ENCODE data around the gene CASTOR1. TPM values are rescaled to one million over a fixed set of nuclear protein-coding genes. Genes with fewer than 3 reads are reported as not detected.

Gene CASTOR1
- total and polyA plus RNA-seq, 2 donors (not counting 1 experiment from before 2014, with no cell fraction given): 2.7 to 5.0 TPM

GRCh38 chr22:30309951-30310741 lies 20.8 kb upstream of the CASTOR1 start:
- H3K36me3 ChIP-seq (ENCODE audit: control insufficient read depth, insufficient read depth, low read length): no peaks in the 10 kb centered on the region
- TF ChIP-seq CTCF (conservative IDR thresholded peaks at IDR 0.05 in 1 of 2, IDR thresholded peaks at IDR 0.05 in 1 of 2; ENCODE audit: low read depth in 1 of 2, low read length in 2 of 2) (no peak), EZH2 (IDR thresholded peaks at IDR 0.05; ENCODE audit: low read length, missing control alignments) (no peak)
- peaks cover 2% of the 10 kb centered on the region for H4K20me1 ChIP-seq (ENCODE audit: control insufficient read depth, extremely low read depth, insufficient read depth, low read length)
- H3K9ac ChIP-seq (ENCODE audit: insufficient read depth, low read length): no peak overlapping the region
- H3K79me2 ChIP-seq (ENCODE audit: control insufficient read depth, insufficient read depth, low read length): peaks cover 15% of the 10 kb centered on the region
- H3K4me3 ChIP-seq (replicated peaks in 1 of 4; ENCODE audit: control extremely low read depth in 1 of 4, insufficient read depth in 1 of 4, low read depth in 3 of 4, low read length in 4 of 4): no peak overlapping the region
- no peak overlapping the region for H3K4me2 ChIP-seq (ENCODE audit: extremely low read depth, insufficient read depth, low read length)
- no peak overlapping the region for H3K27ac ChIP-seq (ENCODE audit: insufficient read depth, low read length)
- H2AFZ ChIP-seq (ENCODE audit: low read length): no peak overlapping the region
- DNase-seq (ENCODE audit: low read depth in 2 of 2): peak; percentile 65 to 78
- no peaks in the 10 kb centered on the region for H3K9me3 ChIP-seq (ENCODE audit: control insufficient read depth, insufficient read depth, low read depth, low read length)
- H3K4me1 ChIP-seq (ENCODE audit: control insufficient read depth, extremely low read depth, insufficient read depth, low read length): peaks cover 36% of the 10 kb centered on the region
- H3K27me3 ChIP-seq (ENCODE audit: control insufficient read depth, insufficient read depth, low read length): no peaks in the 10 kb centered on the region

GRCh38 chr22:30308518-30309230 lies 19.4 kb upstream of the CASTOR1 start:
- Histone ChIP-seq H4K20me1 (ENCODE audit: control insufficient read depth, extremely low read depth, insufficient read depth, low read length) (peaks cover 2% of the 10 kb centered on the region), H3K27me3 (ENCODE audit: control insufficient read depth, insufficient read depth, low read length) (no peaks in the 10 kb centered on the region), H3K4me1 (ENCODE audit: control insufficient read depth, extremely low read depth, insufficient read depth, low read length) (peaks cover 44% of the 10 kb centered on the region), H2AFZ (ENCODE audit: low read length) (no peak overlapping the region), H3K4me3 (replicated peaks in 1 of 4; ENCODE audit: control extremely low read depth in 1 of 4, insufficient read depth in 1 of 4, low read depth in 3 of 4, low read length in 4 of 4) (no peak overlapping the region), H3K4me2 (ENCODE audit: extremely low read depth, insufficient read depth, low read length) (no peak overlapping the region), H3K9ac (ENCODE audit: insufficient read depth, low read length) (no peak overlapping the region), H3K36me3 (ENCODE audit: control insufficient read depth, insufficient read depth, low read length) (peaks cover 2% of the 10 kb centered on the region), H3K79me2 (ENCODE audit: control insufficient read depth, insufficient read depth, low read length) (peaks cover 15% of the 10 kb centered on the region), H3K9me3 (ENCODE audit: control insufficient read depth, insufficient read depth, low read depth, low read length) (no peaks in the 10 kb centered on the region), H3K27ac (ENCODE audit: insufficient read depth, low read length) (no peak overlapping the region)
- peak; percentile 60 to 81 for DNase-seq (ENCODE audit: low read depth in 2 of 2)
- TF ChIP-seq EZH2 (IDR thresholded peaks at IDR 0.05; ENCODE audit: low read length, missing control alignments) (no peak), CTCF (conservative IDR thresholded peaks at IDR 0.05 in 1 of 2, IDR thresholded peaks at IDR 0.05 in 1 of 2; ENCODE audit: low read depth in 1 of 2, low read length in 2 of 2) (no peak)

GRCh38 chr22:30308093-30308492 lies 18.8 kb upstream of the CASTOR1 start:
- peaks cover 2% of the 10 kb centered on the region for H4K20me1 ChIP-seq (ENCODE audit: control insufficient read depth, extremely low read depth, insufficient read depth, low read length)
- H3K4me1 ChIP-seq (ENCODE audit: control insufficient read depth, extremely low read depth, insufficient read depth, low read length): peaks cover 44% of the 10 kb centered on the region
- no peak overlapping the region for H3K4me2 ChIP-seq (ENCODE audit: extremely low read depth, insufficient read depth, low read length)
- H3K27ac ChIP-seq (ENCODE audit: insufficient read depth, low read length): no peak overlapping the region
- H3K79me2 ChIP-seq (ENCODE audit: control insufficient read depth, insufficient read depth, low read length): peaks cover 15% of the 10 kb centered on the region
- H2AFZ ChIP-seq (ENCODE audit: low read length): no peak overlapping the region
- no peaks in the 10 kb centered on the region for H3K27me3 ChIP-seq (ENCODE audit: control insufficient read depth, insufficient read depth, low read length)
- DNase-seq (ENCODE audit: low read depth in 2 of 2): no peak
- no peak overlapping the region for H3K4me3 ChIP-seq (replicated peaks in 1 of 4; ENCODE audit: control extremely low read depth in 1 of 4, insufficient read depth in 1 of 4, low read depth in 3 of 4, low read length in 4 of 4)
- H3K36me3 ChIP-seq (ENCODE audit: control insufficient read depth, insufficient read depth, low read length): peaks cover 2% of the 10 kb centered on the region
- TF ChIP-seq EZH2 (IDR thresholded peaks at IDR 0.05; ENCODE audit: low read length, missing control alignments): no peak
- no peak for TF ChIP-seq CTCF (conservative IDR thresholded peaks at IDR 0.05 in 1 of 2, IDR thresholded peaks at IDR 0.05 in 1 of 2; ENCODE audit: low read depth in 1 of 2, low read length in 2 of 2)
- H3K9me3 ChIP-seq (ENCODE audit: control insufficient read depth, insufficient read depth, low read depth, low read length): no peaks in the 10 kb centered on the region
- H3K9ac ChIP-seq (ENCODE audit: insufficient read depth, low read length): no peak overlapping the region

Measured in fibroblast of lung (primary cell).